Osteocyte (in vitro differentiated cells): ENCODE results near the gene BEST4. TPM values are rescaled to one million over a fixed set of nuclear protein-coding genes. Genes with fewer than 3 reads are reported as not detected.

Experiments used
- DNase-seq: peaks from one replicate; pipeline ENCODE4 v3.0.0; 2021; ENCODE audit warnings: mixed read lengths; ENCODE audit not compliant: unreplicated experiment; ENCODE audit errors: extremely low spot score
- H3K27ac Mint-ChIP-seq: one replicate; pipeline ENCODE4 v1.8.0; 2021; ENCODE audit warnings: mild to moderate bottlenecking, mixed read lengths; ENCODE audit not compliant: unreplicated experiment
- H3K27me3 Mint-ChIP-seq: one replicate; pipeline ENCODE4 v1.8.0; 2021; ENCODE audit warnings: mixed read lengths; ENCODE audit not compliant: unreplicated experiment
- H3K36me3 Mint-ChIP-seq: one replicate; pipeline ENCODE4 v1.8.0; 2021; ENCODE audit warnings: mixed read lengths; ENCODE audit not compliant: unreplicated experiment
- H3K4me1 Mint-ChIP-seq: one replicate; pipeline ENCODE4 v1.8.0; 2021; ENCODE audit warnings: mixed read lengths; ENCODE audit not compliant: unreplicated experiment
- H3K4me3 Mint-ChIP-seq: one replicate; pipeline ENCODE4 v1.8.0; 2021; ENCODE audit warnings: mild to moderate bottlenecking, moderate library complexity, mixed read lengths; ENCODE audit not compliant: unreplicated experiment
- H3K9me3 Mint-ChIP-seq: one replicate; pipeline ENCODE4 v1.8.0; 2021; ENCODE audit warnings: mixed read lengths; ENCODE audit not compliant: unreplicated experiment
- total RNA-seq: library from RNA; stranded (reverse); gene quantifications from 2 replicates; pipeline ENCODE4 v1.2.1, GENCODE V29; 2021
- TF ChIP-seq, protein P1 (sequence below): fragments of 200-600 bp; sonication (generic); IDR thresholded peaks from 2 replicates; pipeline ENCODE4 v1.5.0; 2021; ENCODE audit warnings: antibody characterized with exemption, mild to moderate bottlenecking, moderate library complexity

BEST4 gene
- total RNA-seq, 1 donor from 2014 or later: 0.48 TPM

DNA sequence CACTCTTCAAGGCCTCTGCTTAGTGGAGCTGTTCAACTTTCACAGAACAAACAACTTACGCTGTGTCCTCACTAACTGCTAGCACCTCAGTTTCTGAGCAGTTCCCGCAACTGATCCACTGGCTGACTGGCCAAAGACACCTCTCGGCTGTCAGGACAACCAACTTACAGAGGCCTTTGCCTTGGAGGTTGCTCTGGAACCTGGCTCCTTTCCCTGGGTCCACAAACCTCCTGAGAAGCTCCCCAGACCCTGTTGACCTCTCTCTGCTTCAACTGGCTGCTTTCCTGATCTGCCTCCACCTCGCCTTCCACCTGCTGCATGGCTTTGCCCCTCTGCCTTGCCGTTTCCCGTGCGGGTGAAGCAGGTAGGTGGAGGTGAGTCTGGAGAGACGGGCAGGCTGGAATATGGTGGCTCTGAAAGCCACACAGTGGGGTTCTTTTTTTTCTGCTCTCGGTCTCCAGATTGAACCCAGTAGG is 33.3 kb upstream of the BEST4 start:
- Mint-ChIP-seq H3K27ac (peak overlapping the region; percentile 94), H3K4me1 (peaks cover 30% of the 10 kb centered on the region), H3K9me3 (no peaks in the 10 kb centered on the region), H3K27me3 (no peaks in the 10 kb centered on the region), H3K4me3 (no peak overlapping the region), H3K36me3 (peaks cover 2% of the 10 kb centered on the region)
- TF ChIP-seq, protein P1, sequence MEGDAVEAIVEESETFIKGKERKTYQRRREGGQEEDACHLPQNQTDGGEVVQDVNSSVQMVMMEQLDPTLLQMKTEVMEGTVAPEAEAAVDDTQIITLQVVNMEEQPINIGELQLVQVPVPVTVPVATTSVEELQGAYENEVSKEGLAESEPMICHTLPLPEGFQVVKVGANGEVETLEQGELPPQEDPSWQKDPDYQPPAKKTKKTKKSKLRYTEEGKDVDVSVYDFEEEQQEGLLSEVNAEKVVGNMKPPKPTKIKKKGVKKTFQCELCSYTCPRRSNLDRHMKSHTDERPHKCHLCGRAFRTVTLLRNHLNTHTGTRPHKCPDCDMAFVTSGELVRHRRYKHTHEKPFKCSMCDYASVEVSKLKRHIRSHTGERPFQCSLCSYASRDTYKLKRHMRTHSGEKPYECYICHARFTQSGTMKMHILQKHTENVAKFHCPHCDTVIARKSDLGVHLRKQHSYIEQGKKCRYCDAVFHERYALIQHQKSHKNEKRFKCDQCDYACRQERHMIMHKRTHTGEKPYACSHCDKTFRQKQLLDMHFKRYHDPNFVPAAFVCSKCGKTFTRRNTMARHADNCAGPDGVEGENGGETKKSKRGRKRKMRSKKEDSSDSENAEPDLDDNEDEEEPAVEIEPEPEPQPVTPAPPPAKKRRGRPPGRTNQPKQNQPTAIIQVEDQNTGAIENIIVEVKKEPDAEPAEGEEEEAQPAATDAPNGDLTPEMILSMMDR: no peak
- DNase-seq: no peak

DNA sequence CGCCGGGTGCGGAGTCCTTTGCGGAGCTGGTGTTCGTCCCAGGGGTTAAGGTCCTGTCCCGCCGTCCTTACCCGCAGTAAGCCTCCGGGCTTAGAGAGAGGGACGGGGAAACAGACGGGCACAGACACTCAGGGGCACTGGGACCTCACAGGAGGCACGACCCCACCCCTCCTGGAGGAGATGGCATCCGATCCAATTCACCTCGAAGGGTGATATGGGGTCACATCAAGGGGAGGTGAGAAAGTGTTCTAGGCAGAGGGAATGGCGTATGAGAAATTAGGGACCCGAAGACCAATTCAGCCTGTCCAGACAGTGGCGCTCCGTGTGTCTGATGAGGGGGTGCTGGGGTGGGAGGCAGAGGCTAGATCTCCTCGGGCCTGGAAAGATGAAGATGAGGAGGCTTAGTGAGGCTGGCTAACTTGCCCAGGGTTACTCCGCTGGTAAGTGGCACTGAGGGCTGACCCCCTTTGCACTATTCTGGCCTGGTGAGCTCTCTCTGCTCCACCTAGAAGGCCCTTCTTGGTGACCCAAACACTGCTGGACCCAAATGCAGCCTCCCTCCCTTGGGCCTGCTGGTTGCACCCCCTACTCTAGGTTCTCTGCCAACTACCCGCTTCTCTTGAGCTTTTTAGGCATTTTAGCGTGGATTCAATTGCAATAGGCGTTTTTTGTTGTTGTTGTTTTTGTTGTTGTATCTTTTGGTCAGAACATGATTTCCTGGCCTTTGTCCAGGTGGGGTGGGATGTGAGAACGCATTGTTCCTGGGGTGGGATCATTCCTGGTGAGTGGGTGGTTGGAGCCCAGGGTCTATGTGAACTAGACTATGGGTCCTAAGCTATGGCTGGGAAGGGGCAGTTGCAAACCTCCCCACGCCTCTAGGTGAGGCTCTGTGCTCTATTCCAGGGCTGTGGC is 32.6 kb upstream of the BEST4 start:
- H3K9me3 Mint-ChIP-seq: no peaks in the 10 kb centered on the region

DNA sequence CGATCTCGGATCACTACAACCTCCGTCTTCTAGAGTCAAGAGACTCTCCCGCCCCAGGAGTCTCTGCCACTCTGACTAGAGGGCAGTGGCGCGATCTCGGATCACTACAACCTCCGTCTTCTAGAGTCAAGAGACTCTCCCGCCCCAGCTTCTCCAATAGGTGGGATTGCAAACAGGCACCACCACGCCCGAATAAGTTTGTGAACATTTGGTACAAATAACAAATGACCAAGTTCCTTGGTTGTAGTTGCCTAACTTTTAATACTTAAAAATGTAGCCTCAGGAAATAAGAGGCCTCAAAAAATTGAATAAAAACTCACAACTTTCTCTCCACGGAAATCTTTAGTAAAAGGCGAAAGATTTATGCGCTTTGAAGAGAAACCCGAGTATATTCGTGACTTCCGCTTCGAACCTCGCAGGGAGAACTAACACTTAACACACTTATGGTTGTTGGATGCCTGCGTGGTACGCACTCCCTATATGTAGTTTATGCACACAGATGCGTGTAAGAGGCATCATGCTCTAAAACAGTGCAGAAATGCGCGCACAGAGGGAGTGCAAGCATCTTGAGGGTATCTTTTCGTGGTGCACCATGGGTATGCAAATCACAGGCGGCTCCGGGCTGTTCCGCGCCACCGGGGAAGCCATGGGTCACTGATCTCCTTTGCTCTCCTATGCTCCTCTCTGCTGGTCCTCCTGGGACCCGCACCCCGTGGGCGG is 31.8 kb upstream of the BEST4 start:
- no peak for DNase-seq
- TF ChIP-seq, protein P1: no peak
- Mint-ChIP-seq H3K27me3 (no peaks in the 10 kb centered on the region), H3K4me1 (peaks cover 36% of the 10 kb centered on the region), H3K27ac (peak overlapping the region; percentile 94), H3K36me3 (peaks cover 13% of the 10 kb centered on the region), H3K4me3 (peak overlapping the region; percentile 62), H3K9me3 (no peaks in the 10 kb centered on the region)

More for the DNA sequence above, 32.6 kb upstream of the BEST4 start:
- no peak for DNase-seq
- peak overlapping the region; percentile 62 for H3K4me3 Mint-ChIP-seq
- H3K36me3 Mint-ChIP-seq: peaks cover 5% of the 10 kb centered on the region
- peak overlapping the region; percentile 94 for H3K27ac Mint-ChIP-seq
- TF ChIP-seq, protein P1: no peak
- H3K4me1 Mint-ChIP-seq: peaks cover 30% of the 10 kb centered on the region
- H3K27me3 Mint-ChIP-seq: no peaks in the 10 kb centered on the region

DNA sequence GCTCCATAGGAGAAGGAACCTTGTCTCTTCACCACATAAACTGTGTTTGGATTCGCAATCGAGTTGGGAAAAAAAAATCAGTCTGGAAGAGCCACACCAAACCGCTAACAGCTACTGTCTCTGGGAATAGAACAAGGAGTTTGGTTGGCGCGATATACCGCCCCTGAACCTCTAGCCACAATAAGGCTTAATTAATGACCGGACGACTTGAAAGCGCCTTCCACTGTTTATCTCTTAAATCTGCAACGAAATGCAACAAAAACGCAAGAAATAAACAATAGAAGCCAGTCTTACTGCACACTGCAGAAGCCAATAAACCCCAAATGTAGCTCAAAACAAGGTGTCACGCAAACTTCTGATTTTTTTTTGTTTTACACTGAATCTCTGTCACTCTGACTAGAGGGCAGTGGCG is 31.2 kb upstream of the BEST4 start:
- peaks cover 36% of the 10 kb centered on the region for H3K4me1 Mint-ChIP-seq
- no peaks in the 10 kb centered on the region for H3K27me3 Mint-ChIP-seq
- TF ChIP-seq, protein P1: no peak
- peaks cover 14% of the 10 kb centered on the region for H3K36me3 Mint-ChIP-seq
- peak overlapping the region; percentile 94 for H3K27ac Mint-ChIP-seq
- no peak for DNase-seq
- H3K4me3 Mint-ChIP-seq: peak overlapping the region; percentile 62
- no peaks in the 10 kb centered on the region for H3K9me3 Mint-ChIP-seq
